Glutamatergic neuron (in vitro differentiated cells): ENCODE results near the gene MRPL14. TPM values are rescaled to one million over a fixed set of nuclear protein-coding genes. Genes with fewer than 3 reads are reported as not detected.

ENCODE experiments used
- DNase-seq: peaks from one replicate; pipeline ENCODE4 v3.0.0; 2022
- H3K27ac Mint-ChIP-seq: one replicate; pipeline ENCODE4 v1.8.0; 2020; ENCODE audit warnings: mild to moderate bottlenecking, mixed read lengths, inconsistent platforms; ENCODE audit not compliant: unreplicated experiment
- H3K27me3 Mint-ChIP-seq: one replicate; pipeline ENCODE4 v1.8.0; 2020; ENCODE audit warnings: mild to moderate bottlenecking, moderate library complexity, mixed read lengths, inconsistent platforms; ENCODE audit not compliant: unreplicated experiment
- H3K36me3 Mint-ChIP-seq: one replicate; pipeline ENCODE4 v1.8.0; 2020; ENCODE audit warnings: mild to moderate bottlenecking, mixed read lengths, inconsistent platforms; ENCODE audit not compliant: unreplicated experiment
- H3K4me1 Mint-ChIP-seq: one replicate; pipeline ENCODE4 v1.8.0; 2020; ENCODE audit warnings: mild to moderate bottlenecking, low read depth, mixed read lengths, inconsistent platforms; ENCODE audit not compliant: unreplicated experiment
- H3K4me3 Mint-ChIP-seq: one replicate; pipeline ENCODE4 v1.8.0; 2020; ENCODE audit warnings: mild to moderate bottlenecking, mixed read lengths, inconsistent platforms; ENCODE audit not compliant: unreplicated experiment
- H3K9me3 Mint-ChIP-seq: one replicate; pipeline ENCODE4 v1.8.0; 2020; ENCODE audit warnings: mild to moderate bottlenecking, moderate library complexity, mixed read lengths, inconsistent platforms; ENCODE audit not compliant: unreplicated experiment
- total RNA-seq: library from RNA; stranded (reverse); fragmentation: NEBNext Ultra II Directional; extraction: Animal tissue kit (Norgen Biotek cat#: 25700); gene quantifications from one replicate; pipeline ENCODE4 v1.2.1, GENCODE V29; 2021; ENCODE audit not compliant: unreplicated experiment
- TF ChIP-seq, protein P1 (sequence below): fragments of 200-600 bp; sonication (generic); IDR thresholded peaks from one replicate; pipeline ENCODE4 v1.5.0; 2021; ENCODE audit not compliant: partially characterized antibody, unreplicated experiment

The MRPL14 gene
- total RNA-seq, 1 donor from 2014 or later = 31.7 TPM

DNA sequence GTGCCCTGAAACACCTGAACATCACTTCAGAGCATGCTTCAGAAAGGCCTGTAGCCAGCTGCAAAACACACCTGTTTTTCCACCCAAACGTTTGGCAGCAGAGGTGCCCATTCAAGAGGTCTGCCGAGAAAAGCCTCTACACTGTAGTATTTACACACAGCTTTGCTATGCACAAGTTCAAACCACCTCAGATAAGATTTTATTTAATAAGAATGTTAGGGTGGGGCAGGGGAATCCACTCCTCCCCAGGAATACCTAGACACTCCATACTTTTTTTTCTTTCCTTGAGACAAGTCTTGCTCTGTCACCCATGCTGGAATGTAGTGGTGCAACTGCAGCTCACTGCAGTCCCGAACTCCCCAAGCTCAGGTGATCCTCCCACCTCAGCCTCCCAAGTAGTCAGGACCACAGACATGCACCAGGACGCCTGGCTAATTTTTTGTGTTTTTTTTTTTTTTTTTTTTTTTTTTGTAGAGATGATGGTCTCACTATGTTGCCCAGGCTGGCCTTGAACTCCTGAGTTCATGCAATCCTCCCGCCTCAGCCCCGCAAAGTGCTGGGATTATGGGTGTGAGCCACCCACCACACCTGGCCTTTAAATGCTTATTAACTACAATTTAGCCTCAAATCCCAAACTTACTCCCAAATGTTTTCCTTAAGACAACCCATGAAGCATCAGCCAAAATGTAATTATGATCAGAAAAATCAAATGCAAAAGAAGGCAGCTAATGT, 9.7 kb downstream of the MRPL14 start:
- H3K9me3 Mint-ChIP-seq = no peaks in the 10 kb centered on the region
- H3K4me3 Mint-ChIP-seq = no peak overlapping the region
- H3K27ac Mint-ChIP-seq = no peak overlapping the region
- TF ChIP-seq, protein P1, sequence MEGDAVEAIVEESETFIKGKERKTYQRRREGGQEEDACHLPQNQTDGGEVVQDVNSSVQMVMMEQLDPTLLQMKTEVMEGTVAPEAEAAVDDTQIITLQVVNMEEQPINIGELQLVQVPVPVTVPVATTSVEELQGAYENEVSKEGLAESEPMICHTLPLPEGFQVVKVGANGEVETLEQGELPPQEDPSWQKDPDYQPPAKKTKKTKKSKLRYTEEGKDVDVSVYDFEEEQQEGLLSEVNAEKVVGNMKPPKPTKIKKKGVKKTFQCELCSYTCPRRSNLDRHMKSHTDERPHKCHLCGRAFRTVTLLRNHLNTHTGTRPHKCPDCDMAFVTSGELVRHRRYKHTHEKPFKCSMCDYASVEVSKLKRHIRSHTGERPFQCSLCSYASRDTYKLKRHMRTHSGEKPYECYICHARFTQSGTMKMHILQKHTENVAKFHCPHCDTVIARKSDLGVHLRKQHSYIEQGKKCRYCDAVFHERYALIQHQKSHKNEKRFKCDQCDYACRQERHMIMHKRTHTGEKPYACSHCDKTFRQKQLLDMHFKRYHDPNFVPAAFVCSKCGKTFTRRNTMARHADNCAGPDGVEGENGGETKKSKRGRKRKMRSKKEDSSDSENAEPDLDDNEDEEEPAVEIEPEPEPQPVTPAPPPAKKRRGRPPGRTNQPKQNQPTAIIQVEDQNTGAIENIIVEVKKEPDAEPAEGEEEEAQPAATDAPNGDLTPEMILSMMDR = no peak
- H3K27me3 Mint-ChIP-seq = no peaks in the 10 kb centered on the region
- H3K36me3 Mint-ChIP-seq = no peaks in the 10 kb centered on the region
- no peak for DNase-seq
- peaks cover 5% of the 10 kb centered on the region for H3K4me1 Mint-ChIP-seq

DNA sequence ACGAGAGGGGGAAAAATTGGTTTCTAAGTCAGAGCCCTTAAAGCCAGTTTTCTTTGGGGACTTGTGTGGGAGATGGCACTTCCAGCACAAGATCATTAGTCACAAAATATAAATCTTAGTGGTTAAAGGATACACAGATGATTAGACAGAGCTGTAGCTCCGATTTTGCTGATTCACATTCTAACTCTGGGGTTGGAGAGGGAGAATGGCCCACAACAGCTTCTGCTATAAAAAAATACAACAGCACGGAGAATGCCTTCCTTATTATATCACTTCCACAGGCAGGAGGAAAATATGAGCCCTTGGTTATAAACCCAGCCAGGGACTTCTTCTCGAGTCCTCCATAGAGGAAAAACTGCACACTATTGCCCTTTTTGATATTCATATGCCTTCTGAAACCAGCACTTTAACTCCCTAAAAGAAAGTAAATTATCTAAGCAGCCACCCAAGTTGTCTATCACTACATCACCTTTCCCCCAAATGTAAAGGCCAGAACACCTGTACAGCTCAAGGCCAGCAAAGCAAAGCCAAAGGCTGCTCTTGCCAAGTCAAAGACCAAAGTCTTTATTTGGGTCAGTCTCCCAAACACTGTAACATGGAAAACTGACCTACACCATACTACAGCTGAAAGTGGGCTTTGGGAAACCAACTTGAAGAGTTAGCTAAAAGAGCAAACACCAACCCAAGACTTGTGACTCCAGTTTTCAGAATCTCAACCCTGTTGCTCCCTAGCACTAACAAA, 10.4 kb downstream of the MRPL14 start:
- TF ChIP-seq, protein P1 = no peak

GRCh38 chr6:44115866-44116265, 11.4 kb downstream of the MRPL14 start:
- Mint-ChIP-seq H3K36me3 (no peaks in the 10 kb centered on the region), H3K4me3 (no peak overlapping the region), H3K27ac (no peak overlapping the region), H3K27me3 (no peaks in the 10 kb centered on the region), H3K4me1 (peaks cover 3% of the 10 kb centered on the region), H3K9me3 (no peaks in the 10 kb centered on the region)
- TF ChIP-seq, protein P1 = no peak
- DNase-seq = no peak

More for the DNA sequence above, 10.4 kb downstream of the MRPL14 start:
- no peaks in the 10 kb centered on the region for H3K36me3 Mint-ChIP-seq
- no peaks in the 10 kb centered on the region for H3K27me3 Mint-ChIP-seq
- no peak overlapping the region for H3K4me3 Mint-ChIP-seq
- DNase-seq = no peak
- H3K27ac Mint-ChIP-seq = no peak overlapping the region
- H3K9me3 Mint-ChIP-seq = no peaks in the 10 kb centered on the region
- H3K4me1 Mint-ChIP-seq = peaks cover 3% of the 10 kb centered on the region

DNA sequence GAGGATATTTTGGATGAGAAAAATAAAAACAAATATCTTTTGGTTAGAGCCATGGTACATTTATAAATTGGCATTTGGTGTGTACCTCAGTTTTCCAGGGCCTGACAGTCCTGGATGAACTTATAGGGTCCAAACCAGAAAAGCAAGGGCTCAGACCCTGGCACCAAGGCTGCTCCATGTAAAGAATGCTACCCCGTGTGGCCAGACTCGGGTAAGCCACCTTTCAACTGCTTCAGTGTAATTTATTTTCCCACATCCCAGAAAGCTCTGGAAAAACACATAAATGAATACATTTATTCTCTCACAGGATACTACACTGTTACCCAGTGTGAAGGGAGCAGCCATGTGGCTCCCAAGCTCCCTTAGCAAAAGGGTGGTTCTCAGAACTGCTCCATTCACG, 13.8 kb downstream of the MRPL14 start:
- Mint-ChIP-seq H3K27me3 (no peaks in the 10 kb centered on the region), H3K4me1 (peaks cover 3% of the 10 kb centered on the region), H3K4me3 (no peak overlapping the region), H3K9me3 (no peaks in the 10 kb centered on the region), H3K27ac (no peak overlapping the region), H3K36me3 (no peaks in the 10 kb centered on the region)
- TF ChIP-seq, protein P1 = peak; percentile 39
- no peak for DNase-seq
